HG03135 (cell line): ENCODE results near the gene CLRN3.

Source experiments
- ATAC-seq: cut with Tn5 transposase; IDR thresholded peaks from one replicate; pipeline ENCODE4 v1.9.1; 2021; ENCODE audit warnings: mild to moderate bottlenecking, moderate library complexity; ENCODE audit not compliant: unreplicated experiment

The CLRN3 gene, protein sequence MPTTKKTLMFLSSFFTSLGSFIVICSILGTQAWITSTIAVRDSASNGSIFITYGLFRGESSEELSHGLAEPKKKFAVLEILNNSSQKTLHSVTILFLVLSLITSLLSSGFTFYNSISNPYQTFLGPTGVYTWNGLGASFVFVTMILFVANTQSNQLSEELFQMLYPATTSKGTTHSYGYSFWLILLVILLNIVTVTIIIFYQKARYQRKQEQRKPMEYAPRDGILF

GRCh38 chr10:127892743-127893142, at the start of gene CLRN3:
Gene CLRN3, minus strand, starts transcription at chr10:127892941. Its CDS starts 157 bp downstream, at chr10:127892784.
- no peak for ATAC-seq

DNA sequence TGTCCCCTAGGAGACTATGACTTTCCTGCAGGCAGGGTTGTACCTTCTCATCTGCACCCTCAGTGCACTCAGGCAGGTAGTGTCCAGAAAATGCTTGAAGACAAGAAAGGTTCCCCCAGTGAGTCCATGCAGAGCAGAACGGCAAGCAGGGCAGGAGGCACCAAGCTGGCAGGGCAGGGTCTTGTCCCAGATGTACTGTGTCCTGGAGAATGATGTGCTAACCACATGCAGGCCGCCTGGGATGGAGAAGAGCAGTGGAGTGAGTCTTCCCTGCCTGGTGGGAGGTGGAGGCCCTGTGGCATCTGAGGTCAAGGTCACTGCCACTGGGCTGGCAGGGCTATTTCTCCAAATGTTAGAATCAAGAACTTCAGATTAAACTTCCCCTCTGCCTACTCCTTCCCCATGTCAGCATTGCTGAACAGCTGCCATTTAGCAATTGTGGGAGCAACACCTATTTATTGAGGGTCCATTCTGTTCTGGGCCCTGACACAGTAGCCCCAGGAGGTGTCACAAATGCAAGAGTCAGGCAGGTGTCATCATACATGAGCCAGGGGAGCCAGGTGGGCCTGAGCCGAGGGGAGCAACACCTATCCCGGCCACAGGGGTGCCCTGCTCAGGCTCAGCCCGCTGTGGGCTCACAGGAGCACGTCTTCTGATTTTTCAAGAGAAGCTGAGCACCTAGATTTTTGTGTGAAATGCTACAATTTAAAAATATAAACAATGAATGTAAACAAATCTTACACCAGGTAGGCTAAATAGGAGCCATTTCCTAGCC, 48.3 kb upstream of the CLRN3 start:
- no peak for ATAC-seq

GRCh38 chr10:127939786-127940330, 47.1 kb upstream of the CLRN3 start:
- ATAC-seq: no peak

DNA sequence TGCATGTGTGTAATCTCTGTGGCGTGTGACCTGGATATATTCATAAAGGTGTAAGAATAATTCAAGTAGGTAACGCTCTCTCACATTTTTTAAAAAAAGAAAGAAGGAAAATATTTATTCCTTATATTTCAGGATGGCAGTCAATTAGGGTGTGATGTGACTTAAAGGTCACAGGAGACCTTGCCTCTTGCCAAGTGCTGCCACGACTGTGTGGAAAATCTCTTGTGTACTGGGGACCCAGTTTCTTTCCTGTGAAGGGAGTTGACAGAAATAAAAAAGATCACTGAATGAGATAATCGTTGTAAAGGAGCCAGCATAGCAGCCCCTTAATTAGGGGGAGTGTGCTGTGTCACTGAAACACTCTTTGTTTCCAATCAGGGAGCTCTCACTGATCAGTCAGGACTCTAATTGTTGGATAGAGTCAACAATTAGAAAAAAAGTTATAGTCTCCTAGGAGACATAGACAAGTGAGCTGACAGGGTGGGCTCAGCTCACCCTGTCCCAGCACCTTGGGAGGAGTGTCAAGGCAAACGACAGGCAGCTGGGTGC, 45.2 kb upstream of the CLRN3 start:
- ATAC-seq: no peak

DNA sequence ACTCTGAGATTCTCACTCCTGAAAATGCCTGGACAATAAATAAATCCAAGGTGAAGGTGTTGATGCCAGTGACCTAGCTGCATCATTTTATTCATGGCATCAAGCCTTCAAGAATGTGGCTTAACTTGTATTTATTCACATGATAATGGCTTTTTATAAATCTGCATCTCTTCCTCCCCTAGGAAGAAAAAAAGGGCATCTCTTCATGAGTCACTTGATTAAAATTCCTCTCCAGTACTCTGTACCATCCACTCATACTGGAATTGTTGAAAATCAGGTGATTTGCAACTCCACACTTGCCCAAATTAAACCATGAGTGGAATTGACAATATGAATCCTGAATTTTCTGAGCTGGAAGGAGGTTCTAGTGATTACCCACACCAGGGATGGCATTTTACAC, 44.3 kb upstream of the CLRN3 start:
- no peak for ATAC-seq

- ATAC-seq: no peak
Measured at GRCh38 chr10:127935071-127935561, 42.4 kb upstream of the CLRN3 start.

- ATAC-seq: no peak
Measured at GRCh38 chr10:127934383-127934782, 41.6 kb upstream of the CLRN3 start.

DNA sequence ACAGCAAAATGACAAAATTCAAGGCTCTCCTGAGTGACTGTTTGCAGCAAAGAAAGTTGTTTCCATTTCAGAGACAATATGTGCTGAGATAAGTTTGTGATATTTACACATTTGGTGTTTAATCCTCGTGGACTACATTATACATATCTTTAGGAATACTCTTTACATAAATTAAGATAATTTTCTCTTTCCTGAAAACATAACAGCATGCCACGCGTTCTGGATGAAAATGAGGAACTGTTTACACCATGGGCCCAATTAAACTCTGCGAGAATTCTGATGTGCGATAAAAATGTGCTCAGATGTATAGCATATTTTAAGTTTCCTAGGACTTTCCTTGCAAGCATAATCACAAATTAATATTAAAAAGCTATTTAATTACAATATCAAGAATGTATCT, 40.5 kb upstream of the CLRN3 start:
- ATAC-seq: no peak

DNA sequence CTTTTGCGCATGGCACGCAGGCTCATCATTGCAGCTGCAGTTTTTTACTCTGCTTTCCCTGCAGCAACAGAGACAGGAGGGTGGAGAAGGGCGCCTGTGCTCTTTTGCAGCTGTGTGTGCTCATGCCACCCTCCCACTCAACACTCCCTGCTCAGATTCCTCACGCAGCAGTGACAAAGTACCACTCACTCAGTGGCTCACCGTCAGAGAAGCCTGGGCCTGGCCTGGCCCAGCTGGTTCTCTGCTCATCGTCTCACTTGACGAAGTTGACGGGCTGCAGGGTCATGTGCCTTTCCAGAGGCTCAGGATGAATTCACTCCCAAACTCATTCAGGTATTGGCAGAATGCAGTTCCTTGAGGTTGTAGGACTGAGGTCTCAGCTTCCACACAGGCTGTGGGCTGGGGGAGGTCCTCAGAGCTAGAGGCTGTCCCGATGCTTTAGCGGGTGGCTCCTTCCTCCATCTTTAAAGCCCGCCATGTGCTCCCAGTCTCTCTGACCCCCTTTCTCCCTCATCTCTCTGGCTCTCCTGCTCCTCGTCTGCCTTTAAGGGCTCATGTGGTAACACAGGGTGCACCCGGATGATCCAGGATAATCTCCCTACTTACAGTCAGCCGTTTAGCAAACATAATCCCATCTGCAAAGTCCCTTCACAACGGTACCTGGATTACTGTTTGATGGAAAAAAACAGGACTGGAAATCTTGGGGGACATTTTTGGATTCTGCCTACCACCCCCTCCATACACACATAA, 40.0 kb upstream of the CLRN3 start:
- no peak for ATAC-seq

DNA sequence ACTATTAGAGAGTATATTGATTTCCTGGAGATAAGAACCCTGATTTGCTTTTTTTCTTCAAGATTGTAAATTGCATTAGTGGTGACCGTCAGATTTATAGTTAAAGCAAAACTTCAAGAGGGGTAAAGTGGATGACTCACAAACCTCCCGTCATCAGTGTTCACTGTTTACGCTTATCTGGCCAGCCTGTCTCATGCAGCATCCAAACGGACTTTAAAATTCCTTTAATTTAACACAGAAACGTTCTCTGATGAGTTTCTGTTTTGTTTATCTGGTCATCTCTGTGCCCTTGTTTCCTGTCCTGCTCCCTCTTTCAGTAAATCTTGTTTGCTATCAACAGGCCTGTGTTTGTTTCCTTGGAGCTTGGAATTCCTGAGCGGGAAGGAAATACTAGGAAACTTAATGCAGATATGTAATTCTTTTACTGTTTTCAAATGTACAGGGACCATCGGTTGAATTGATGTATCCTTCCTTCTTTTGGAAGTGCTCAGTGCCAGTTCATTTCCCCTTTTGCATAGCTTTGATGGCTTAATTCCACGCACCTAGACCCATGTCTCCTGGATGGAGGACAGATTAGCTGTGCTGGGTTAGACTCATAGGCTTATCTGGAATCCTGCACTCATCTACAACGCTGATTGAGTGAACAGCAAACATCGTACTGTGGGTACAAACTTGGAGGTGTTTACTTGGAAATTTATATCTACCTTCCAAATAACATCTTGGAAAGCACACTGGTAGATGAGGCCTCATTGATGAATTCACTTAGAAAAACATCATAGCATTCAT, 35.5 kb upstream of the CLRN3 start:
- ATAC-seq: no peak

DNA sequence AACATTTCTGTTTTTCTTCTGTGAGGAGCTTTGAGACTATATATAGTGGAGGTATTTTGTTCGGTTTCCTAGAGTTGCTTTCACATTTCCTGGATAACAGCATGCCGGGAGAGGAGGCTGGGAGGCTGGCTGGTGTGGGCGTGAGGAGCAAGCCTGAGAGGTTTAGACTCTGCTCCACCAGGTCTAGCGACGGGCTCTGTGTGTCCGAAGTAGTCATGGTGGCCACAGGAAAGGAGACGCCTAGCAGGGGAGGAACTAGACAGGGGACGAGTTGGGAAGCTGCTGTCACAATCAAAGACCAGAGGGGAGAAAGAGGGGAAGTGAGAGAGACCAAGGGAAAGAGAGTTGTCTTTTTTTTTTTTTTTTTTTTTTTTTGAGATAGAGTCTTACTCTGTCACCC, 33.7 kb upstream of the CLRN3 start:
- ATAC-seq: no peak

DNA sequence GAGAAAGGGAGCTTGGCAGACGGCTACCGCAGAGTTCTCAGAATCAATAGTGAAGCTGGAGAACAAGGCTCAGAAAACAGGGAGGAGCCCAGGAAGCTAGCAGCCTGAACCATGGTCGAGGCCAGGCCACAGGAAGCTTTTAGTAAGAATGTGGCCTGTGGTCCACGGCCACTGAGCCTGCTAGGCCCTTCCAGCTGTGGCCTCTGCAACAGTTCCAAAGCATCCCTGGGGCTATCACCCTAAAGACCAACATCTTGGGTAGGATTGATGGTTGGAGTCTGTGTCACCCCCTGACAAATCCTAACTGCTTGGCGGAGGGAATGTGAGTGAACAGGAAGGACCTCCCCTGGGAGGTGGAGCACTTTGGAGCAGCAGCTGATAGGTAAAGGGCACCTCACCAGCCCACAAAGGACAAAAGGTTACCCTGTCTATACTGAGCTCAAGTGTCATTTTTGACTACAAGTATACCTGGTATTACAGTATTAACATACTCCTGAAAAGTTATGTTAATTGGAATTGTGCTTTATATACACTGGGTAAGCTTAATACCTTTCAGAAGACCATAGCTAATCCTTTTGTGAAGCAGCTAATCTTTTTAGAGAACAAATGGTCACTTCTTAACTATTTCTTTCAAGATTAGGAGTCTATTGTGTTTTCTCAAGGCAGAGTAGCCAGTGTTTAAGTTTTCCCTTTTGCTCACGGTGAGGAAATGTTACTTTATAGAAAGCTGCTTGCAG, 32.9 kb upstream of the CLRN3 start:
- ATAC-seq: no peak

- no peak for ATAC-seq
Measured at GRCh38 chr10:127923646-127924045, 30.9 kb upstream of the CLRN3 start.

- ATAC-seq: no peak
Measured at GRCh38 chr10:127922675-127923366, 30.1 kb upstream of the CLRN3 start.

- ATAC-seq: no peak
Measured at GRCh38 chr10:127922206-127922605, 29.5 kb upstream of the CLRN3 start.

GRCh38 chr10:127921753-127922145, 29.0 kb upstream of the CLRN3 start:
- no peak for ATAC-seq

DNA sequence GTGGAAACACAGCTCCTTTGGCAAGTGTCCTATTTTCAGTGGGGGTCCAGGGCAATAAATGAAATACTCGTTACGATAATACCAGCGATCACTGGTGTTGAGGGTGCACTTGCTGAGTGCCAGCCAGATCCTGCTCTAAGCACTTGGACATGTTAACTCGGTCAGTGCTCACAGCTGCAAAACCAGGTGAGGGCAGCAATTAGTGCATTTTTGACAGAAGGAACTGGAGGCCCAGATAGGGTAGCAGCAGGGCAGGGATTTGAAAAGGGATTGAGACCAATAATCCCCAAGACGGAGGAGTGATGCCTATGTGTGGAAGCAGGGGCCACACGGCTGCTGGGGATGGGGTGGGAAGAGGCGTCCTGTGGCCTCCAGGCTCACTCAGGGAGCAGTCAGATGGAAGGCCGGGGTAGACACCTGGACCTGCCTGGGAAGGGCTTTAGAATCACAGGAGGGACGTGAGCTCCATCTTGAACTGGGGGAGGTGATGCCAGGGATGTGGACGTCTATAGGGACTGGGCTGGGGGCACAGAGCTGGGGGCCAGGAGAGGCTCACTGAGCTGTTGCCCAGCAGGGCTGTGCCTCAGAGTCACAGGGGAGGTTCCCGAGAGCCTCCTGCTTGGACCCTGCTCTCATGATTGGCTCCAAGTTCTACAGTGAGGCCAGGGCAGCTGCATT, 28.5 kb upstream of the CLRN3 start:
- ATAC-seq: no peak

DNA sequence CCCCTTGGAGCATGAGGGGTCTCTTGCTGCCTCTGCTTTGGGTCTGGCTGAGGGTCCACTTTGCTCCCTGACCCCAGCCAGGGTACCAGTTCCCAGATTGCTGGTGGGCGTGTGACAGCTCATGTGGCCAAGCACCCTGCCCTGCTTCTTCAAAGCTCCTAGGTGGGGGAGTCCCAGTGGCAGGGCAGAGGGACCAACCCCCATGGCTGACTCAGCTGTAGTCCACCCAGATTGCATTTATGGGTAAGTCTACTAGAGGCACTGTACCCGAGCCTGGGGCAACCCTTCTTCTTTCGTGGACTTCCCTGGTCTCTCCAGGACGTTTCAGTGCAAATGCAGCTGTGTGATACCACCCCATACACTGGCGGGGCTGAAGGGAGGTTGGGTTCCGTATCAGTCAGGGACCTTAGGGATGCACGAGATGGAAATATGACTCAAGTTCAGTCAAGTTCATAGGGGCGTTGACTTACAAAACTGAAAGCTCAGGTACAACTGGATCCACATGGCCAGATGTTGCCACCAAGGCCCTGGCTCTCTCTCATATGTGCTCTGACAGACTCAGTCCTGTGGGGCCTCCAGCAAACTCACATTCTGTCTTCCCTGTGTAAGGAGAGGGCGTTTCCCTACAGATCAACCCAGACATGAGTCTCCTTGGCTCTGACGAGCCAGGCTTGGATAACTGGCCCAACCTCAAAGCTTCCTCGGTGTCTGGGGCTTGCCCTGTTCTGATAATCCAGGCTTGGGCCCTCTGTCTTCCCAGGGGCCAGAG, 27.7 kb upstream of the CLRN3 start:
- no peak for ATAC-seq
